Activated T-helper 17 cell treated with anti-CD3 and anti-CD28 coated beads, Interleukin-2, amount 50 U/mL, for 72 hours (primary cell): ENCODE data around the gene NXPH3. TPM values are rescaled to one million over a fixed set of nuclear protein-coding genes. Genes with fewer than 3 reads are reported as not detected.
"Not testable (repeated sequence)": the region's sequence is repeated elsewhere in the genome, so short reads cannot be mapped to it uniquely, and the experiment has no call there.

Experiments
- ATAC-seq: fragments of 150-1000 bp; cut with Tn5 transposase; replicated peaks from 2 replicates; pipeline ENCODE4 v1.10.0; 2021; ENCODE audit warnings: mild to moderate bottlenecking, moderate library complexity
- H3K27ac Mint-ChIP-seq: one replicate; pipeline ENCODE4 v1.8.0; 2022; ENCODE audit warnings: mixed read lengths
- H3K27me3 Mint-ChIP-seq: one replicate; pipeline ENCODE4 v1.8.0; 2022; ENCODE audit warnings: mixed read lengths
- H3K36me3 Mint-ChIP-seq: one replicate; pipeline ENCODE4 v1.8.0; 2022; ENCODE audit warnings: low read depth, mild to moderate bottlenecking, mixed read lengths
- H3K4me1 Mint-ChIP-seq: one replicate; pipeline ENCODE4 v1.8.0; 2022; ENCODE audit warnings: mixed read lengths
- H3K4me3 Mint-ChIP-seq: one replicate; pipeline ENCODE4 v1.8.0; 2022; ENCODE audit warnings: mild to moderate bottlenecking, mixed read lengths
- H3K9me3 Mint-ChIP-seq: one replicate; pipeline ENCODE4 v1.8.0; 2022; ENCODE audit warnings: mixed read lengths
- total RNA-seq, 2 donors: library from RNA; stranded (reverse); gene quantifications; one replicate each; pipeline ENCODE4 v1.2.3, GENCODE V29; 2022

NXPH3 gene
- total RNA-seq, 2 donors from 2014 or later = not detected

DNA sequence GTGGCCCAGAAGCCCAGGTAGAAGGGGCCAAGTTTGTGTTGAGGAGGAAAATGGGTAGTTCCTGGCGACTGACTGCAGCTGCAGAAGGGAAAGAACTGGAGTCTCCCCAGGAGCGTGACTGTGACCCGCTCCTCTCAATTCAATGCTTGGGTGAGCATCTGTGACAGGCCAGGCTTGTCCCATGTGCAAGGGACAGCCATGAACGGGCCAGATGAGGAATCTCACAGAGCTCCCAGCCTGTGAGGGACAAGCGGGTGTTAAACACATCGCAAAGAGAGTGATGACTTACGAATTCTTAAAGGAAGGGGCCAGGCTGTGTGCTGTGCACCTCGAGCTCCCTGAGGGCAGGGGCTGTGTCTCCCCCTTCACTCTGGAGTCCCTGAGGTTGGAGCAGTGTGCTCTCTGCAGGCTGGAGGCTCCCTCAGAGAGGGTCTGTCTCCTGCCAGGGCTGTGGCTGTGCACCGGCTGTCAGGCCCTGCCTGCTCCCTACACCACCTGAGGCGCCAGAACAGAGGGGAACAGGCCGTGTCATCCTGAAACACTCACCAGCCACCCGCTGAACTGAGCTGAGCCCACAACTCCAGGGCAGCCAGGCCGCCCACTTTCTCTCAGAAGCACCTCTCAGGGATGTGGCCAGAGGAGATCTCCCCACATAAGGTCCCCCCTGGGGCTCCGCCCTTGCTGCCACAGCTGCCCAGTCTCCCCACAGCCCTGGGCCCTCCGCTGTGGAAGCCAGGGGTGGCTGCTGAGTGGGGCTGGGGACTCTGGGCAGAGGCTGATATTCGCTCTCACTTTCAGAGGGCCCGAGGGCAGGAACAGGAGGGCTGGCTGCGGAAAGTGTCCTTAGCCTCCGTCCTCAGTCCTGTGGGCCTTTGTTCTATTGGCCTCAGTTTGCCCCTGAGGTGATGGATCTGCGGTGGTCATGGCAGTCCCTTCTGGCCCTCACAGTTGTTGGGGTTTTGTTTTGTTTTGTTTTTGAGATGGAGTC lies 25.7 kb upstream of the NXPH3 start:
- Mint-ChIP-seq H3K9me3 (no peaks in the 10 kb centered on the region), H3K27me3 (peaks cover 4% of the 10 kb centered on the region), H3K4me3 (no peak overlapping the region), H3K36me3 (no peaks in the 10 kb centered on the region), H3K4me1 (no peaks in the 10 kb centered on the region), H3K27ac (no peak overlapping the region)
- ATAC-seq = no peak

DNA sequence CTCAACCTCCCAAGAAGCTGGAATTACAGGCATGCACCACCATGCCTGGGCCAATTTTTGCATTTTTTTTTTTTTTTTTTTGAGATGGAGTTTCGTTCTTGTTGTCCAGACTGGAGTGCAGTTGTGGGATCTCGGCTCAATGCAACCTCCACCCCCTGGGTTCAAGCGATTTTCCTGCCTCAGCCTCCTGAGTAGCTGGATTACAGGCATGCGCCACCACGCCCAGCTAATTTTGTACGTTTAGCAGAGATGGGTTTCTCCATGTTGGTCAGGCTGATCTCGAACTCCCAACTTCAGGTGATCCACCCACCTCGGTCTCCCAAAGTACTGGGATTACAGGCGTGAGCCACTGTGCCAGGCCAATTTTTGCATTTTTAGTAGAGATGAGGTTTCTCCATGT lies 24.9 kb upstream of the NXPH3 start:
- not testable (repeated sequence) for H3K9me3 Mint-ChIP-seq, H3K4me1 Mint-ChIP-seq, ATAC-seq, H3K36me3 Mint-ChIP-seq, H3K4me3 Mint-ChIP-seq, H3K27ac Mint-ChIP-seq, H3K27me3 Mint-ChIP-seq

DNA sequence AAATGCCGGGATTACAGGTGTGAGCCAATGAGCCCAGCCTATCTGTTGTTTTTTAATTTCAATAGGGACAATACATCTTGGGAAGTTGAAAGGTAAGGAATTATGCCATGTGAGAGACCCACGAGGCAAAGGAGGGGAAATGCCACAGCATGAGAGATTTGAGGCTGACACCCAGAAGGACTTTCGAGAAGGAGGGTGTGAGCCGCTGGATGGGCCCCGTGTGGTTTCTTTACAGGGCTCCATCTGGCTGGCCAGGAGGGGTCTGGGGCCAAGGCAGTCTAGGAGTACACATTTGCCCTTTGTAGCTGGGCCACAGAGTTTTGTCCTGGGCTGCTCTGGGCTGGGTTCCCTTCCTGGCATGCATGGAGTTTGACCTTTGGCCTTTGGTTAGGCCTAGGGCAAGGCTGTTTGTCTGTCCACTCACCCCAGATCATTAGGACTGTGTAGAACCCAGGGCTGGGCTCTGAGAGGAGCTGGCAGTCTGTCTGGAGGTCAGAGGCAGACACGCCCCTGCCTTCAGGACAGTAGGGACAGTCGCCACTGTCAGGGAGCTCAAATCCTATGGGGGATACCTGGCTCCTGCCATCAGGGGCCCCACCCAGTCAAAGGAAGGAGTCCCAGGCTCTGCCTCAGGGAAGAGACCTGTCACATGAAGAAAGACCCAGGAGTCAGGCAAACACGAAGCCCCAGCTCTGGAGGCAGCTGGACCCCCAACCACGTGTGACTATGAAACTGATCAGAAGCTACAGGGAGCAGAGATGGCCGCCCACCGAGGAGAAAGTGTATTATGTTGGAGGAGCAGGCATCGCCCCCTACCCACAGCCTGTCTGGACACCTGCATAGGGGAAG lies 24.2 kb upstream of the NXPH3 start:
- no peaks in the 10 kb centered on the region for H3K36me3 Mint-ChIP-seq
- peaks cover 4% of the 10 kb centered on the region for H3K27me3 Mint-ChIP-seq
- no peaks in the 10 kb centered on the region for H3K4me1 Mint-ChIP-seq
- H3K9me3 Mint-ChIP-seq = no peaks in the 10 kb centered on the region
- H3K27ac Mint-ChIP-seq = no peak overlapping the region
- no peak overlapping the region for H3K4me3 Mint-ChIP-seq
- no peak for ATAC-seq

- Mint-ChIP-seq H3K36me3 (no peaks in the 10 kb centered on the region), H3K9me3 (no peaks in the 10 kb centered on the region), H3K4me1 (no peaks in the 10 kb centered on the region), H3K27me3 (peaks cover under 1% of the 10 kb centered on the region), H3K27ac (no peak overlapping the region), H3K4me3 (no peak overlapping the region)
- no peak for ATAC-seq
Observed at GRCh38 chr17:49552070-49552751, 23.5 kb upstream of the NXPH3 start.

- H3K4me3 Mint-ChIP-seq = no peak overlapping the region
- H3K27me3 Mint-ChIP-seq = peaks cover 4% of the 10 kb centered on the region
- no peak overlapping the region for H3K27ac Mint-ChIP-seq
Observed at GRCh38 chr17:49553676-49554335, 21.9 kb upstream of the NXPH3 start.

GRCh38 chr17:49554694-49555494 lies 20.8 kb upstream of the NXPH3 start:
- Mint-ChIP-seq H3K27ac (no peak overlapping the region), H3K36me3 (no peaks in the 10 kb centered on the region), H3K9me3 (no peaks in the 10 kb centered on the region), H3K27me3 (peaks cover 4% of the 10 kb centered on the region), H3K4me3 (no peak overlapping the region), H3K4me1 (peaks cover 5% of the 10 kb centered on the region)
- ATAC-seq = no peak

More at GRCh38 chr17:49553676-49554335, 21.9 kb upstream of the NXPH3 start:
- H3K36me3 Mint-ChIP-seq = no peaks in the 10 kb centered on the region
- peaks cover 5% of the 10 kb centered on the region for H3K4me1 Mint-ChIP-seq
- H3K9me3 Mint-ChIP-seq = no peaks in the 10 kb centered on the region
- ATAC-seq = no peak

DNA sequence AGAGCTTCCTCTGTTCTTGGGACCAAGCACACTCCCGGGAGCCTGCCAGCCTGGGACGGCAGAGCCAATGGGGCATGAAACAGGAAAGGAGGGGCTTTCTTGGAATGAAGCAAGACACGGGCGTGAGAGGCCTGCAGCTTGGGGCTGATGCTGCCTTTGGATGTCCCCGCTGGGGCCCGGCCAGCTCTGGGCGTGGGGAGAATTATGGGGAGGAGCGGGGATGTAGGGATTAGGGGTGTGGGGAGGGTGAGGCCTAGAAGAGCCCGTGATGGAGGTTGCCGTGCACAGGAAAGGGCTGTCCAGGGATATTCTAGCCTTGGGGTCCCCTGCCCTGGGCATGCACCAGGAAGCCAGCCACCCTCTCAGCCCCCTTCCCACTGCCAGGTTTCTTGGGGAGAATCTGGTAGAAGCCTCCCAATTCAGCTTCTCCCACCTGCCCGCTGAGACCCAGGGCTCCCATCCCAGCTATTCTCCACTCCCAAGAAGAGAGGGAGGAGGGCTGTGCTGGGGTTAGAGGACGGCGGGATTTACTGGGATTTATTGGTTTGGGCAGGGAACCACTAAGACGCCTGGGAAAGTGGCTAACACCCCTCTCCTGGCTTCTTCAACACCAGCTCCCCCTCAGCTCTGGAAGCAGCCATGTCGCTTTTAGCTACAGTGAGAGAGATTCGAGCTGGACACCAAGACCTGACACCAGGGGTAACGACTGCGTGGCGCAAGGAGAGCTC lies 20.0 kb upstream of the NXPH3 start:
- peaks cover 4% of the 10 kb centered on the region for H3K27me3 Mint-ChIP-seq

GRCh38 chr17:49556223-49556943 lies 19.3 kb upstream of the NXPH3 start:
- H3K27me3 Mint-ChIP-seq = peaks cover 4% of the 10 kb centered on the region

More for the DNA sequence above, 20.0 kb upstream of the NXPH3 start:
- ATAC-seq = no peak
- Mint-ChIP-seq H3K36me3 (no peaks in the 10 kb centered on the region), H3K4me1 (peaks cover 5% of the 10 kb centered on the region), H3K4me3 (no peak overlapping the region), H3K27ac (no peak overlapping the region), H3K9me3 (no peaks in the 10 kb centered on the region)

DNA sequence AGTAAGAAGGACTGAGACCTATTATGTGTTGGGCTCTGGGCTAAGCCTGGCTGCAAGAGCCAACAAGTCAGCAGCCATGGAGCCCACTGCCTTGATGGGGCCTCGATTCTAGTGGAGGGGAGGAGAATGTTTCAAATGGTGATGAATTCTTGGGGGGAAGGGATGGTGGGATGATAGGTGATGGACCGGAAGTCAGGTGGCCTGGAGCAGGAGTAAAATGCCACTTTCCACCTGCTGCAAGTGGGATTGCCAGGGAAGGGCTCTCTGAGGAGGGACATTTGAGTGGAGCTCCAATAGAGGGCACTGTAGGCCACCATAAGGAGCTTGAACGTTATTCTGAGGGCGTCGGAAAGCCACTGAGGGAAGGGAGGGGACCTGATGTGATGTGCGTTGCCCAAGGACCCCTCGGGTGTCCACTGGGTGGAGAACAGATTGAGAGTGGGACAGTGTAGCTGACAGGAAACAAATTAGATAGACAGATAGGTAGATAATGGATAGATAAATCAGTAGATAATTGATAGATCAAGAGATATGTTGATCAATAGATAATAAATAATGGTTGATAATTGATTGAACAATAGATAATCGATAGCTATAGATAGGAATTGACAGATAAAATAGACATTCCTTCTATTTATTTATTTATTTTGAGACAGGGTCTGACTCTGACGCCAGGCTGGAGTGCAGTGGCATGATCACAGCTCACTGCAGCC lies 18.2 kb upstream of the NXPH3 start:
- Mint-ChIP-seq H3K27me3 (peaks cover 4% of the 10 kb centered on the region), H3K36me3 (no peaks in the 10 kb centered on the region), H3K4me3 (no peak overlapping the region), H3K27ac (peak overlapping the region; percentile 5), H3K9me3 (no peaks in the 10 kb centered on the region), H3K4me1 (peaks cover 5% of the 10 kb centered on the region)
- peak; percentile 49 for ATAC-seq

More at GRCh38 chr17:49556223-49556943, 19.3 kb upstream of the NXPH3 start:
- H3K9me3 Mint-ChIP-seq = no peaks in the 10 kb centered on the region
- H3K4me1 Mint-ChIP-seq = peaks cover 5% of the 10 kb centered on the region
- H3K27ac Mint-ChIP-seq = no peak overlapping the region
- H3K4me3 Mint-ChIP-seq = no peak overlapping the region
- no peaks in the 10 kb centered on the region for H3K36me3 Mint-ChIP-seq
- ATAC-seq = peak; percentile 95

DNA sequence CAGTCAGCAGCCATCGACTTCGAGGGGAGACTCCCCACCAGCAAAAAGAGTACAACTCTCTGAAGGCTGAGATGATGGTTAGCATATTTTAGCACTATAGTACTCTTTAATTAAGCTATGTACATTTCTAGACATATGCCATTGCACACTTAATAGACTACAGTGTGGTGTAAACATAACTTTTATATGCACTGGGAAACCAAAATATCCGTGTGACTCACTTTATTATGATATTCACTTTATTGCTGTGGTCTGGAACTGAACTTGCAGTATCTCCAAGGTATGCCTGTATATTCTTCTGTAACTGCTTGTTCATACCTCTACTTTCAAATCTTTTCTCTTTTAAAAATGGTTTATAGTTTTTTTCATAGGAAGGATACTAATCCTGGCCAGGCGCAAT lies 11.0 kb upstream of the NXPH3 start:
- H3K27ac Mint-ChIP-seq = no peak overlapping the region
- H3K9me3 Mint-ChIP-seq = no peaks in the 10 kb centered on the region
- no peaks in the 10 kb centered on the region for H3K36me3 Mint-ChIP-seq
- ATAC-seq = no peak
- no peaks in the 10 kb centered on the region for H3K27me3 Mint-ChIP-seq
- H3K4me1 Mint-ChIP-seq = peaks cover 7% of the 10 kb centered on the region
- H3K4me3 Mint-ChIP-seq = no peak overlapping the region

- Mint-ChIP-seq H3K27ac (no peak overlapping the region), H3K9me3 (no peaks in the 10 kb centered on the region), H3K27me3 (peaks cover 3% of the 10 kb centered on the region), H3K36me3 (no peaks in the 10 kb centered on the region), H3K4me1 (peaks cover 7% of the 10 kb centered on the region), H3K4me3 (no peak overlapping the region)
- ATAC-seq = no peak
Observed at GRCh38 chr17:49565948-49566491, 9.7 kb upstream of the NXPH3 start.
